Measurements from ENCODE around the gene DDX42. TPM values are rescaled to one million over a fixed set of nuclear protein-coding genes. Genes with fewer than 3 reads are reported as not detected.

DDX42 gene
- total and polyA plus RNA-seq, 2 of the 13 experiments (the other 11 are each of a cell fraction or from before 2014, with no cell fraction given) = 87.2 to 92.9 TPM

DNA sequence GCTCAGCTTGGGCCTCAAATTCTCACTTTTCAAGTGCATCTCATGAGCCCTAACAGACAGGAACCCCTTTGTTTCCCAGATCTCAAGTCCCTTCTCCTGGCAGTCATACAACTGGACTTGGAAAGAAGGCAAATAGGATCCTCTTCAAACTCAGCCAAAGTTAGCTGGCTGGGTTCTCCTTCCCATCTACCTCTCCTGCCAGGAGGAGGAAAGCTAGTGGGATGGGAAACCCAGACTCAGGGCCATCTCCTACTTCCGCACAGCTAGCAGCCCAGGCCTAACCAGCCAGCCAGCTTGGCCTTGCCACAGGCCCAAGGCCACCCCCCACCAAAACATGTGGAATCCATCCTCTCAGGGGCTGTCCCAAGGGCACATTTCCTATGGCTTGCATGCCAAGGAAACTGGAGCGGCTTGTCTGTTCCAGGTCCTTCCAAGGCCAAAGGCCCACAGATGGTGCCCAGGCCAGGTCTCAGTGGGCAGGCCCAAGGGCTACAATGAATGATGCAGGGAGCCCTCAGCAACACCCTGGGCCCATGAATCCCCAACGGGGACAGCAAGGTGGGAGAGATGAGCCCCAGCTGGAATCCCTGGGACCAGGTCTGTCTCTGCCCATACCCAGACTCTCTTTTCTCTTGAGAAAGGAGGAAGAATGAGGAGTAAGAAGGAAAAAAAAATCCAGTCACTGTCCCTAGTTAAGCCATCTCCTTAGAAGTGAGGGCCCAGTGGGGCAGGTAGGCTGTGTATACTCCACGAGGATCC is 66.8 kb downstream of the DDX42 start (continued):
- TF ChIP-seq SRSF4 (IDR thresholded peaks at IDR 0.05; ENCODE audit: low read depth, low read length, poor library complexity, severe bottlenecking) (no peak), TEAD2 (CRISPR knock-in tag; IDR thresholded peaks at IDR 0.05) (no peak), IKZF1 (IDR thresholded peaks at IDR 0.05) (no peak), HBP1 (CRISPR knock-in tag; IDR thresholded peaks at IDR 0.05; ENCODE audit: low read depth) (no peak), SALL2 (CRISPR knock-in tag; IDR thresholded peaks at IDR 0.05) (no peak), ZNF747 (CRISPR knock-in tag; IDR thresholded peaks at IDR 0.05; ENCODE audit: borderline replicate concordance) (no peak), MZF1 (CRISPR knock-in tag; IDR thresholded peaks at IDR 0.05; ENCODE audit: borderline replicate concordance) (no peak), ZNF136 (CRISPR knock-in tag; IDR thresholded peaks at IDR 0.05; ENCODE audit: low read depth) (no peak), ZNF274 (CRISPR knock-in tag; IDR thresholded peaks at IDR 0.05) (no peak), ZNF232 (CRISPR knock-in tag; IDR thresholded peaks at IDR 0.05; ENCODE audit: borderline replicate concordance) (no peak), ZBTB10 (CRISPR knock-in tag; IDR thresholded peaks at IDR 0.05; ENCODE audit: borderline replicate concordance) (no peak), MBNL3 (CRISPR knock-in tag; conservative IDR thresholded peaks at IDR 0.05) (no peak)
- TF ChIP-seq, protein P1, sequence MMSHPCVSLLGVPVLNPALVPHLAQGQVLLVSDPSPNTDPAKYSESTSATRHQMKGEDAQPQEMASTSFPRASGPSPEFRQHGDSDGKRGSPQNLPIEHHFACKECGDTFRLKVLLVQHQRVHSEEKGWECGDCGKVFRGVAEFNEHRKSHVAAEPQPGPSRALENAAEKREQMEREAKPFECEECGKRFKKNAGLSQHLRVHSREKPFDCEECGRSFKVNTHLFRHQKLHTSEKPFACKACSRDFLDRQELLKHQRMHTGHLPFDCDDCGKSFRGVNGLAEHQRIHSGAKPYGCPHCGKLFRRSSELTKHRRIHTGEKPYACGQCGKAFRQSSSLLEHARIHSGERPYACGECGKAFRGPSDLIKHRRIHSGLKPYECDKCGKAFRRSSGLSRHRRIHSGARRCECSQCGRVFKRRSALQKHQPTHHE (CRISPR knock-in tag; IDR thresholded peaks at IDR 0.05; ENCODE audit: borderline replicate concordance) = no peak
- TF ChIP-seq, protein P2, sequence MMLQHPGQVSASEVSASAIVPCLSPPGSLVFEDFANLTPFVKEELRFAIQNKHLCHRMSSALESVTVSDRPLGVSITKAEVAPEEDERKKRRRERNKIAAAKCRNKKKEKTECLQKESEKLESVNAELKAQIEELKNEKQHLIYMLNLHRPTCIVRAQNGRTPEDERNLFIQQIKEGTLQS (CRISPR knock-in tag; IDR thresholded peaks at IDR 0.05) = no peak
- TF ChIP-seq, protein P3, sequence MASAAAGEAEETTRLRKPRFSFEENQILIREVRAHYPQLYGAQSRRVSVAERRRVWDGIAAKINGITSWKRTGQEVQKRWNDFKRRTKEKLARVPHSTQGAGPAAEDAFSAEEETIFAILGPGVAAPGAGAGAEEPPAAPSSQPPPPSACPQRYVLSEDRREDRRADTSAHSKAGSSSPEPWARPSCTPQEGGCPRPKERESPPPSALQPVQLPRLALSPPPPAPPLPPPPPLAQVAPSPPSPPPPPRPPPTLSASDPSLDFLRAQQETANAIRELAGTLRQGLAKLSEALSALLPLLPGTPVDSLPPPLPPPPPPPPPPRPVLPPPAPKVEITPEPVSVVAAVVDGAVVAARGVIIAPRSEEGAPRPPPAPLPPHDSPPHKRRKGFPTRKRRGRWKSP (CRISPR knock-in tag; IDR thresholded peaks at IDR 0.05) = no peak
